Bronchial epithelial cell (primary cell): Measurements from ENCODE around the gene KCNK2. TPM values are rescaled to one million over a fixed set of nuclear protein-coding genes. Genes with fewer than 3 reads are reported as not detected.

Experiments used
- DNase-seq: peaks from one replicate; pipeline ENCODE4 v3.0.0-alpha.2; 2010; ENCODE audit warnings: low read depth
- FAIRE-seq: peaks from 2 replicates; lab custom pipeline; 2011; peaks lifted over from hg19 to GRCh38; lab: Jason Lieb, UNC
- H3K27me3 ChIP-seq: 2 replicates; pipeline ENCODE4 v1.5.1; 2011; ENCODE audit warnings: low read length; ENCODE audit not compliant: control insufficient read depth, insufficient read depth
- H3K36me3 ChIP-seq: 2 replicates; pipeline ENCODE4 v1.5.1; 2011; ENCODE audit warnings: low read length; ENCODE audit not compliant: control insufficient read depth, insufficient read depth
- H3K4me3 ChIP-seq: 2 replicates; pipeline ENCODE4 v1.5.1; 2011; ENCODE audit warnings: mild to moderate bottlenecking, low read depth, low read length, control low read depth
- total RNA-seq: library from RNA; depleted of rRNA; stranded (reverse); fragments of >200 nt; gene quantifications from 2 replicates; pipeline ENCODE4 v1.2.1, GENCODE V29; 2014
- TF ChIP-seq, protein P1 (sequence below): IDR thresholded peaks from 2 replicates; pipeline ENCODE4 v1.5.1; 2011; ENCODE audit warnings: mild to moderate bottlenecking, moderate library complexity, low read length, control low read depth, inconsistent platforms; ENCODE audit not compliant: insufficient read depth, severe bottlenecking

The KCNK2 gene
- total RNA-seq, 1 donor from 2014 or later, result 1.3 TPM

DNA sequence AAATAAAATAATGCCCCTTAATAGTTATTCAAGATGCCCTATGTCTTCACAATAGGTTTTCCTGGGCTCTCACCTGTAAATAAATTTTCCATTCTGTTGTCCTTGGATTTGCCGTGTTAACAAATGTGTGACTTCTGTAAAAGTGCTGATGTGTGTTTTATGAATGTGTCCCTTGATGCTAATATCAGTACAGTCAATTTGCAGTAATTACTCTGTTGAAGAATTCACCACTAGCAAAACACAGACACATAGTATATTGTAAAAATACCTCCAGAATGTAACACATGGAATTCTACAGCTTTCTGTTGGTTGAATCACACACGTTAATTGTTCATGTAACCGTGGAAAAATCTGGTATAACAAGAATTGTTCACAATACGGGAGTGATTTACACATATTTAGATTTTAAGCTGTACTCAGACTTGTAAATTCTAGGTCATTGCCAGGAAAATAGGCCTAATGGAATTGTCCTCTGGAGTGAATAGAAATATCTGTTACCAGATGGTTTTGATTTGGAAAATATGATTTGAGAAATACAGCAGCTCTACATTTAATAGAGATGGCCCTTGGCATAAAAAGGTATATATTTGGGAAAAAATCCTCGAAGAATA lies 36.7 kb upstream of the KCNK2 start:
- TF ChIP-seq, protein P1, sequence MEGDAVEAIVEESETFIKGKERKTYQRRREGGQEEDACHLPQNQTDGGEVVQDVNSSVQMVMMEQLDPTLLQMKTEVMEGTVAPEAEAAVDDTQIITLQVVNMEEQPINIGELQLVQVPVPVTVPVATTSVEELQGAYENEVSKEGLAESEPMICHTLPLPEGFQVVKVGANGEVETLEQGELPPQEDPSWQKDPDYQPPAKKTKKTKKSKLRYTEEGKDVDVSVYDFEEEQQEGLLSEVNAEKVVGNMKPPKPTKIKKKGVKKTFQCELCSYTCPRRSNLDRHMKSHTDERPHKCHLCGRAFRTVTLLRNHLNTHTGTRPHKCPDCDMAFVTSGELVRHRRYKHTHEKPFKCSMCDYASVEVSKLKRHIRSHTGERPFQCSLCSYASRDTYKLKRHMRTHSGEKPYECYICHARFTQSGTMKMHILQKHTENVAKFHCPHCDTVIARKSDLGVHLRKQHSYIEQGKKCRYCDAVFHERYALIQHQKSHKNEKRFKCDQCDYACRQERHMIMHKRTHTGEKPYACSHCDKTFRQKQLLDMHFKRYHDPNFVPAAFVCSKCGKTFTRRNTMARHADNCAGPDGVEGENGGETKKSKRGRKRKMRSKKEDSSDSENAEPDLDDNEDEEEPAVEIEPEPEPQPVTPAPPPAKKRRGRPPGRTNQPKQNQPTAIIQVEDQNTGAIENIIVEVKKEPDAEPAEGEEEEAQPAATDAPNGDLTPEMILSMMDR, result no peak
- no peak for FAIRE-seq
- Histone ChIP-seq H3K36me3 (no peaks in the 10 kb centered on the region), H3K27me3 (no peaks in the 10 kb centered on the region), H3K4me3 (no peak overlapping the region)
- DNase-seq, result no peak

DNA sequence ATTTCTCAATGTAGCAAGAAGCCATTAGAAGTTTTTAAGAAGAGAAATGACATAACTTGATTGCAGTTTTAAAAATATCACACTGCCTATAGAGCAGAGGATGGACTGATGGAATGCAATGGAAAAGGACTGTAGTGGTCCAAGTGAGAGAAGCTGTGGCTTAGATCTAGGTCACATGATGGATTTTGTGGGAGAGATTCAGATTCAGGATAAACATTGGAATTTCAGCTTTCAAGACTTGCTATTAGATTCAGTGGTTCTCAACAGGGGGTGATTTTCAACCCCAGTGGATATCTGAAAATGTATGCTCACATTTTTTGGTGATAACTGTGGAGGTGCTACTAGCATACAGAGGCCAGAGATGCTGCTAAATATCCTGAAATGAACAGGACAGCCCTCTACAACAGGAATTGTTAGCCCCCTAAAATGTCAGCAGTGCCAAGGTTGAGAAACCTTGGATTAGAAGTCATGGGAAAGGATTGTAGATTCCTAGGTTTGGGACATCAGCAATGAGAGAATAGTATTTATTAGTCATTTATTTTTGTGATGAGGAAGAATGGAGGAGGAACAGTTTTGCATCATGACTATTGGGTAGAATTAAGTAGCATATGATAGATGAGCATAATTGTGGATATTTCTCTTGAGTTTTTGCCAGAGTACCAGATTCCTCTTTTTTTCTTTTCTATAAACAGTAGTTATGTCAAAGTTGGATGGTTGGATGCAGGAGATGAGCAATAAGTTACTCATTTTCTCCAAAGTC lies 30.1 kb upstream of the KCNK2 start:
- Histone ChIP-seq H3K27me3 (no peaks in the 10 kb centered on the region), H3K36me3 (no peaks in the 10 kb centered on the region), H3K4me3 (no peak overlapping the region)
- no peak for DNase-seq
- TF ChIP-seq, protein P1, result no peak
- no peak for FAIRE-seq

DNA sequence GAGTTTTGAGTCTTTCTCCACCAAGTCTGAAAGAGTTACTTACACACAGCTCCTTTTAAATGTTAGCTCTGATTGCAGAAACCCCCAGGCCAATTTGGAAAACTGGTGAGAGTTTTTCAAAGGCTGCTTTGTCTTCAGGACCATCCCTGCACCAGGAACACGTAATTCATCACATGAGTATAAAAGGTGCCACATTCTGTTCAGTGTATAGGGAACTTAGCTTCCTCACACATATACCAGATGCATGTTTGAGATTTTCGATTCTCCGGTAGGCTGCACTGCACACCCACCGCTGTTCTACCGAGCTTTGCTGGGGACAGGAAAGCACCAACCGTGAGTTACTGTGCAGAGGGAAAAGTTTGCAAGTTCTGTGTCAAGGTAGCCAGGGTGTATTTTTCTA lies 28.3 kb upstream of the KCNK2 start:
- Histone ChIP-seq H3K36me3 (no peaks in the 10 kb centered on the region), H3K4me3 (no peak overlapping the region), H3K27me3 (no peaks in the 10 kb centered on the region)
- TF ChIP-seq, protein P1, result no peak
- DNase-seq, result no peak
- no peak for FAIRE-seq

DNA sequence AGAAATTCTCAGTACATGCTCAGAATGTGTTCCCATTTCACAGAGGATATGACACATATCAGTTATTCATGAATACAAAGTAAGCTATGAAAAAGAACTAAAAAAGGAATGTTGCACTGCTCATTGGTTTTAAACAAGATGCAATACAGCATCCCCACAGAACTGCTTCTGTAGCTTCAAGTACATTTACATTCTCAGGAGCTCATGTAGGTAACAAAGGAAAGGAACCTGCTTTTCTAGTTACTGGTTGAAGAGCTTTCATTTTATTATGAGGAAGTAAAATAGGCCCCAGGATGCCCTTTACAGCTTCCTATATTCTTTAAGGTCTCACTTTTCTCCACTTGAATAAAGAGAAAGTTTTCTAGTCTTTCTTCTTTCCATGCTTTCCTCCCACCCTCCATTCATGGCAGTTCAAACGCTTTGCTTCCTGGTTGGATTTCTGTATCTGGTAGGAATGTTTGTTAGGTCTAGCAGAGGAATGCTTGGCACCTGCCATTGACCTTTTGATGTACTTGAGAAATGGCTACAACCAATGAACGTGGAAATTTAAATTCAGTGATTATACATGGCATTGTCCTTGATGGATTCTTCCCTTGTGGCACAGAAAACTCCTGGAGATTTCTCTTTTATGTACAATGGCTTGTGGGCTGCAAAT lies 27.1 kb upstream of the KCNK2 start:
- no peak for FAIRE-seq
- no peak overlapping the region for H3K4me3 ChIP-seq
- H3K27me3 ChIP-seq, result no peaks in the 10 kb centered on the region
- TF ChIP-seq, protein P1, result no peak
- DNase-seq, result peak; percentile 20
- no peaks in the 10 kb centered on the region for H3K36me3 ChIP-seq

DNA sequence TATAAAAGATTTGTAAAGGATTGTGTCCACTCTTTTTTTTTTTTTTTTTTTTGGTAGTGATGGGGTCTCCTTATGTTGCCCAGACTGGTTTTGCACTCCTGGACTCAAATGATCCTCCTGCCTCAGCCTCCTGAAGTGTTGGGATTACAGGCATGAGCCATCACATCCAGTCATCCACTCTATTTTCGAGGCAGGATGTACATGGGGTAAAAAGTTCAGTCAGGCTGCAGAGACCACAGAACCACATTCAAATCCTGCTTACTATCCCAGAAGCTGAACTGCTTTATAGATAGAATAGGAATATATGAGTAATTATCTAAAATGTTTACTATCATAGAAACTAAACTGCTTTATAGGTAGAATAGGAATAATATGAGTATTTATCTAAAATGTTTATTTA lies 26.0 kb upstream of the KCNK2 start:
- DNase-seq (peak; percentile 45), FAIRE-seq (no peak)
- TF ChIP-seq, protein P1, result no peak
- Histone ChIP-seq H3K4me3 (no peak overlapping the region), H3K27me3 (no peaks in the 10 kb centered on the region), H3K36me3 (no peaks in the 10 kb centered on the region)
